K562 (cell line): ENCODE data around the gene GRAMD2B. TPM values are rescaled to one million over a fixed set of nuclear protein-coding genes. Genes with fewer than 3 reads are reported as not detected.

ENCODE experiments used
- ATAC-seq: fragments of 200-7000 bp; cut with Tn5 transposase; 3 replicates; pipeline ENCODE4 v1.9.1; 2020; ENCODE audit warnings: moderate library complexity
- BruUV-seq: library from RNA; stranded (reverse); fragments of 400-500 nt; replicated peaks from 2 replicates; lab custom pipeline; 2021; lab: Mats Ljungman, UMichigan
- CTCF ChIA-PET: fragments of 300-600 bp; formaldehyde crosslinking; extraction: SDS; loops from one replicate; lab custom pipeline; 2021; ENCODE audit warnings: low intra/inter-chr PET ratio; lab: Yijun Ruan, JAX
- POLR2A ChIA-PET: fragments of 300-600, 350-650 bp; sonication (Branson Sonifier 250); formaldehyde crosslinking; extraction: SDS; loops from one replicate; lab custom pipeline; 2021; ENCODE audit warnings: antibody characterized with exemption, inconsistent platforms; lab: Yijun Ruan, JAX
- DNase-seq, 4 experiments: peaks; one replicate each; pipeline versions ENCODE4 v3.0.0 to v3.0.0-alpha.2; 2011 to 2018; ENCODE audit warnings: low spot score in 3 of 4, mixed read lengths in 3 of 4; ENCODE audit errors: extremely low read depth in 1 of 4
- FAIRE-seq: peaks from 2 replicates; lab custom pipeline; 2011; peaks lifted over from hg19 to GRCh38; lab: Jason Lieb, UNC
- H2AFZ ChIP-seq: 2 replicates; pipeline ENCODE4 v1.6.0; 2011; ENCODE audit warnings: low read depth, low read length, control low read depth, inconsistent platforms
- H3K27ac ChIP-seq: fragments of 200-600 bp; 3 replicates; pipeline ENCODE4 v1.8.0; 2011; ENCODE audit warnings: low read depth, mild to moderate bottlenecking, control low read depth, inconsistent platforms, low read length, moderate library complexity, mixed read lengths; ENCODE audit errors: extremely low read depth
- H3K27me3 ChIP-seq, 2 experiments: fragments of 300-600 bp in 1 of 2; 2 replicates in 1 of 2; 3 replicates in 1 of 2; pipeline versions ENCODE4 v1.6.0 to v1.8.0; 2011; ENCODE audit warnings: inconsistent platforms in 2 of 2, low read length in 2 of 2, mild to moderate bottlenecking in 1 of 2, mixed read lengths in 1 of 2, moderate library complexity in 1 of 2; ENCODE audit not compliant: control insufficient read depth in 2 of 2, insufficient read depth in 2 of 2
- H3K36me3 ChIP-seq: fragments of 300-600 bp; 3 replicates; pipeline ENCODE4 v1.8.0; 2011; ENCODE audit warnings: mild to moderate bottlenecking, low read length, inconsistent platforms; ENCODE audit not compliant: control insufficient read depth, insufficient read depth
- H3K4me1 ChIP-seq, 2 experiments: fragments of 200-600 bp in 1 of 2; replicated peaks in 1 of 2; 2 replicates in 1 of 2; 3 replicates in 1 of 2; pipeline versions ENCODE4 v1.5.1 to v1.8.0; 2011; ENCODE audit warnings: inconsistent platforms in 2 of 2, low read length in 2 of 2, mild to moderate bottlenecking in 1 of 2, mixed read lengths in 1 of 2, moderate library complexity in 1 of 2; ENCODE audit not compliant: control insufficient read depth in 2 of 2, insufficient read depth in 2 of 2
- H3K4me2 ChIP-seq: 2 replicates; pipeline ENCODE4 v1.6.1; 2011; ENCODE audit warnings: low read length, control low read depth, inconsistent platforms, mixed read lengths; ENCODE audit not compliant: insufficient read depth
- H3K4me3 ChIP-seq: fragments of 200-600 bp; sonication (generic), shearing (Covaris generic); 2 replicates; pipeline ENCODE4 v1.5.1; 2016; ENCODE audit warnings: control low read depth, inconsistent platforms
- H3K79me2 ChIP-seq: fragments of 200-600 bp; 3 replicates; pipeline ENCODE4 v1.8.0; 2011; ENCODE audit warnings: low read length, inconsistent platforms; ENCODE audit not compliant: control insufficient read depth, insufficient read depth
- H3K9ac ChIP-seq, 2 experiments: 2 replicates each; pipeline versions ENCODE4 v1.6.0 to v1.6.1; 2011; ENCODE audit warnings: low read depth in 2 of 2, low read length in 2 of 2, control low read depth in 1 of 2, inconsistent platforms in 1 of 2, mild to moderate bottlenecking in 1 of 2, mixed read lengths in 1 of 2; ENCODE audit not compliant: insufficient read depth in 1 of 2
- H3K9me1 ChIP-seq: one replicate; pipeline ENCODE4 v1.6.0; 2011; ENCODE audit warnings: inconsistent platforms, mild to moderate bottlenecking, low read length, moderate library complexity; ENCODE audit not compliant: control insufficient read depth, insufficient read depth
- H3K9me3 ChIP-seq: replicated peaks from 2 replicates; pipeline ENCODE4 v1.5.1; 2011; ENCODE audit warnings: low read depth, low read length, inconsistent platforms; ENCODE audit not compliant: control insufficient read depth, insufficient read depth
- H4K20me1 ChIP-seq: replicated peaks from 2 replicates; pipeline ENCODE4 v1.6.1; 2011; ENCODE audit warnings: low read length, inconsistent platforms, mixed read lengths; ENCODE audit not compliant: control insufficient read depth, insufficient read depth
- FOXM1 ChIP-seq, 2 experiments: fragments of 450-650 bp in 1 of 2; sonication (generic) in 1 of 2; formaldehyde crosslinking in 1 of 2; IDR thresholded peaks; 2 replicates each; pipeline versions ENCODE4 v1.6.1 to v1.9.0; 2017 to 2022; ENCODE audit warnings: low read depth in 2 of 2, mild to moderate bottlenecking in 2 of 2, missing genetic modification reagents in 1 of 2, moderate library complexity in 1 of 2
- PBX2 ChIP-seq, 2 experiments: IDR thresholded peaks in 1 of 2; conservative IDR thresholded peaks in 1 of 2; 2 replicates each; pipeline ENCODE4 v1.6.1; 2016; ENCODE audit warnings: low read depth in 2 of 2, mild to moderate bottlenecking in 1 of 2, missing compliant biosample characterization in 1 of 2, missing genetic modification characterization in 1 of 2, moderate library complexity in 1 of 2
- PML ChIP-seq: IDR thresholded peaks from 2 replicates; pipeline ENCODE4 v1.6.1; 2012; ENCODE audit warnings: low read length, inconsistent platforms
- POLR2AphosphoS5 ChIP-seq: IDR thresholded peaks from 2 replicates; pipeline ENCODE4 v1.6.1; 2011; ENCODE audit warnings: mild to moderate bottlenecking, low read depth, low read length, moderate library complexity; ENCODE audit not compliant: control insufficient read depth, insufficient read depth
- PYGO2 ChIP-seq: fragments of 450-650 bp; IDR thresholded peaks from 2 replicates; pipeline ENCODE4 v1.6.1; 2016; ENCODE audit warnings: mild to moderate bottlenecking, missing genetic modification characterization, moderate library complexity, missing compliant biosample characterization
- RBM39 ChIP-seq: fragments of 200-400 bp; formaldehyde crosslinking; optimal IDR thresholded peaks from 2 replicates; pipeline ENCODE3; 2018; ENCODE audit warnings: low read depth, low read length
- SMARCA4 ChIP-seq: fragments of 450-650 bp; IDR thresholded peaks from 2 replicates; pipeline ENCODE4 v1.6.1; 2016
- TEAD4 ChIP-seq, 2 experiments: sonication (generic) in 1 of 2; formaldehyde crosslinking in 1 of 2; IDR thresholded peaks; 2 replicates each; pipeline versions ENCODE4 v1.6.1 to v1.8.0; 2012 to 2022; ENCODE audit warnings: borderline replicate concordance in 1 of 2, inconsistent platforms in 1 of 2, low read length in 1 of 2, mild to moderate bottlenecking in 1 of 2, missing genetic modification reagents in 1 of 2
- TGIF2 ChIP-seq: sonication (generic); formaldehyde crosslinking; IDR thresholded peaks from 2 replicates; pipeline ENCODE4 v1.8.1; 2022; ENCODE audit warnings: mild to moderate bottlenecking, missing genetic modification reagents, moderate library complexity
- U2AF1 ChIP-seq: fragments of 200-400 bp; formaldehyde crosslinking; optimal IDR thresholded peaks from 2 replicates; pipeline ENCODE3; 2017; ENCODE audit warnings: mild to moderate bottlenecking, low read depth, low read length, moderate library complexity
- ZNF124 ChIP-seq: sonication (generic); formaldehyde crosslinking; IDR thresholded peaks from 2 replicates; pipeline ENCODE4 v1.8.1; 2022; ENCODE audit warnings: missing genetic modification reagents
- ZNF778 ChIP-seq: fragments of 450-650 bp; formaldehyde crosslinking; IDR thresholded peaks from 2 replicates; pipeline ENCODE4 v1.4.0; 2020; ENCODE audit warnings: mild to moderate bottlenecking, moderate library complexity
- WGBS: fragments of 100-300 bp; shearing (Covaris generic); methylation state at CpG from one replicate; pipeline ENCODE4 v1.1.6; 2016; ENCODE audit warnings: low coverage, mixed read lengths; ENCODE audit not compliant: insufficient coverage; ENCODE audit errors: missing lambda C conversion rate; 5-methylcytosine and 5-hydroxymethylcytosine counted together
- in situ Hi-C: fragments of 300-500 bp; cut with MboI; formaldehyde crosslinking; loops from 4 replicates; pipeline ENCODE4 v1.15.0; 2018; ENCODE audit warnings: inconsistent platforms, mixed read lengths
- intact Hi-C: fragments of 100-400 bp; cut with micrococcal nuclease; formaldehyde crosslinking; loops from 2 replicates; pipeline ENCODE4 v1.14.2; 2022
- polyA plus RNA-seq, 8 experiments: library from polyadenylated mRNA; depleted of rRNA in 4 of 8; stranded (reverse) in 5 of 8; unstranded in 3 of 8; fragments of >200 nt; fragmentation: Nextera tagmentation in 2 of 8; fragmentation: Illumina TruSeq in 1 of 8; extraction: Ambion mirVana in 2 of 8; extraction: Trizol in 1 of 8; gene quantifications; 2 replicates each; pipeline versions ENCODE4 v1.2.1 to v1.2.3, GENCODE V29; 2011 to 2014; ENCODE audit warnings: inconsistent platforms in 1 of 8, missing spikeins in 1 of 8
- total RNA-seq, 7 experiments: library from RNA; depleted of rRNA in 6 of 7; stranded (reverse); fragments of >200 nt in 6 of 7; fragmentation: Illumina TruSeq in 2 of 7; extraction: Trizol in 2 of 7; gene quantifications; 2 replicates each; pipeline versions ENCODE4 v1.2.1 to v1.2.3, GENCODE V29; 2011 to 2021; ENCODE audit warnings: low replicate concordance in 1 of 7
- TF ChIP-seq, protein P1 (sequence below), 2 experiments: fragments of 450-650 bp; IDR thresholded peaks; 2 replicates each; pipeline ENCODE4 v1.6.1; 2018; ENCODE audit warnings: mild to moderate bottlenecking in 2 of 2, low read depth in 1 of 2; ENCODE audit not compliant: partially characterized antibody in 2 of 2

GRAMD2B gene
- total and polyA plus RNA-seq, 9 of the 15 experiments (the other 6 are each of a cell fraction or from before 2014, with no cell fraction given) = 0.32 to 4.2 (median 1.4) TPM

- TF ChIP-seq PBX2 (CRISPR knock-in tag; IDR thresholded peaks at IDR 0.05; ENCODE audit: low read depth) (no peak), PBX2 (tag; conservative IDR thresholded peaks at IDR 0.05; ENCODE audit: low read depth) (peak; percentile 52), FOXM1 (IDR thresholded peaks at IDR 0.05; ENCODE audit: low read depth) (peak; percentile 42; the same call in 1 of the 2 replicates), FOXM1 (CRISPR knock-in tag; IDR thresholded peaks at IDR 0.05; ENCODE audit: low read depth) (no peak), TEAD4 (IDR thresholded peaks at IDR 0.05; ENCODE audit: low read length) (peak; percentile 88), TEAD4 (CRISPR knock-in tag; IDR thresholded peaks at IDR 0.05; ENCODE audit: borderline replicate concordance) (no peak)
- TF ChIP-seq, all 486 proteins: peak for 55
These were observed 108.4 kb downstream of the GRAMD2B start (continued) for GRCh38 chr5:126531543-126532120.

GRCh38 chr5:126534553-126534952, 111.3 kb downstream of the GRAMD2B start:
- BruUV-seq = no TSS peak
- Histone ChIP-seq H3K9me1 (no peaks in the 10 kb centered on the region), H3K4me2 (no peak overlapping the region), H3K4me3 (no peak overlapping the region), H3K4me1 (peaks cover 10 to 14% of the 10 kb centered on the region in 2 experiments; a peak in 2 of 5 replicates), H3K9me3 (no peaks in the 10 kb centered on the region; the same call in 1 of the 2 replicates), H3K9ac (no peak overlapping the region), H3K36me3 (no peaks in the 10 kb centered on the region), H2AFZ (no peak overlapping the region), H3K27me3 (no peaks in the 10 kb centered on the region), H3K79me2 (no peaks in the 10 kb centered on the region), H3K27ac (no peak overlapping the region), H4K20me1 (no peaks in the 10 kb centered on the region)
- FAIRE-seq (no peak), ATAC-seq (no peak), DNase-seq (no peak)
- CTCF ChIA-PET = no interaction called here
- WGBS = 100% methylated on average over 1 of the region's 1 CpG
- POLR2A ChIA-PET = interaction anchor here (1.2 kb wide), 1 partner anchor 14 kb away, joined by 4 read pairs; no protein-coding TSS in a partner anchor
- intact Hi-C loops = no loop called here
- in situ Hi-C loops = no loop called here
- TF ChIP-seq TGIF2 (no peak), PML (no peak), U2AF1 (no peak), PYGO2 (tag) (no peak), SMARCA4 (no peak), ZNF124 (CRISPR knock-in tag) (no peak), POLR2AphosphoS5 (no peak), ZNF778 (CRISPR knock-in tag) (no peak), RBM39 (no peak)
- TF ChIP-seq, protein P1, sequence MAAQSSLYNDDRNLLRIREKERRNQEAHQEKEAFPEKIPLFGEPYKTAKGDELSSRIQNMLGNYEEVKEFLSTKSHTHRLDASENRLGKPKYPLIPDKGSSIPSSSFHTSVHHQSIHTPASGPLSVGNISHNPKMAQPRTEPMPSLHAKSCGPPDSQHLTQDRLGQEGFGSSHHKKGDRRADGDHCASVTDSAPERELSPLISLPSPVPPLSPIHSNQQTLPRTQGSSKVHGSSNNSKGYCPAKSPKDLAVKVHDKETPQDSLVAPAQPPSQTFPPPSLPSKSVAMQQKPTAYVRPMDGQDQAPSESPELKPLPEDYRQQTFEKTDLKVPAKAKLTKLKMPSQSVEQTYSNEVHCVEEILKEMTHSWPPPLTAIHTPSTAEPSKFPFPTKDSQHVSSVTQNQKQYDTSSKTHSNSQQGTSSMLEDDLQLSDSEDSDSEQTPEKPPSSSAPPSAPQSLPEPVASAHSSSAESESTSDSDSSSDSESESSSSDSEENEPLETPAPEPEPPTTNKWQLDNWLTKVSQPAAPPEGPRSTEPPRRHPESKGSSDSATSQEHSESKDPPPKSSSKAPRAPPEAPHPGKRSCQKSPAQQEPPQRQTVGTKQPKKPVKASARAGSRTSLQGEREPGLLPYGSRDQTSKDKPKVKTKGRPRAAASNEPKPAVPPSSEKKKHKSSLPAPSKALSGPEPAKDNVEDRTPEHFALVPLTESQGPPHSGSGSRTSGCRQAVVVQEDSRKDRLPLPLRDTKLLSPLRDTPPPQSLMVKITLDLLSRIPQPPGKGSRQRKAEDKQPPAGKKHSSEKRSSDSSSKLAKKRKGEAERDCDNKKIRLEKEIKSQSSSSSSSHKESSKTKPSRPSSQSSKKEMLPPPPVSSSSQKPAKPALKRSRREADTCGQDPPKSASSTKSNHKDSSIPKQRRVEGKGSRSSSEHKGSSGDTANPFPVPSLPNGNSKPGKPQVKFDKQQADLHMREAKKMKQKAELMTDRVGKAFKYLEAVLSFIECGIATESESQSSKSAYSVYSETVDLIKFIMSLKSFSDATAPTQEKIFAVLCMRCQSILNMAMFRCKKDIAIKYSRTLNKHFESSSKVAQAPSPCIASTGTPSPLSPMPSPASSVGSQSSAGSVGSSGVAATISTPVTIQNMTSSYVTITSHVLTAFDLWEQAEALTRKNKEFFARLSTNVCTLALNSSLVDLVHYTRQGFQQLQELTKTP (IDR thresholded peaks at IDR 0.05; ENCODE audit: low read depth in 1 of 2, partially characterized antibody in 2 of 2) = no peak
